RPMI7951 (cell line): ENCODE results near the gene PARP16. TPM values are rescaled to one million over a fixed set of nuclear protein-coding genes. Genes with fewer than 3 reads are reported as not detected.
A peak's percentile ranks its signal among the peaks of the same experiment; 100 is the strongest.

ENCODE experiments used
- DNase-seq: peaks from one replicate; pipeline ENCODE4 v3.0.0-alpha.2; 2012; ENCODE audit warnings: low read depth
- total RNA-seq: library from RNA; depleted of rRNA; stranded (reverse); fragments of >200 nt; shearing (Covaris generic); gene quantifications from 2 replicates; pipeline ENCODE4 v1.2.3, GENCODE V29; 2014; rRNA removed

PARP16 gene, protein sequence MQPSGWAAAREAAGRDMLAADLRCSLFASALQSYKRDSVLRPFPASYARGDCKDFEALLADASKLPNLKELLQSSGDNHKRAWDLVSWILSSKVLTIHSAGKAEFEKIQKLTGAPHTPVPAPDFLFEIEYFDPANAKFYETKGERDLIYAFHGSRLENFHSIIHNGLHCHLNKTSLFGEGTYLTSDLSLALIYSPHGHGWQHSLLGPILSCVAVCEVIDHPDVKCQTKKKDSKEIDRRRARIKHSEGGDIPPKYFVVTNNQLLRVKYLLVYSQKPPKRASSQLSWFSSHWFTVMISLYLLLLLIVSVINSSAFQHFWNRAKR
- 7.7 and 8.2 TPM in 2 replicates for total RNA-seq

DNA sequence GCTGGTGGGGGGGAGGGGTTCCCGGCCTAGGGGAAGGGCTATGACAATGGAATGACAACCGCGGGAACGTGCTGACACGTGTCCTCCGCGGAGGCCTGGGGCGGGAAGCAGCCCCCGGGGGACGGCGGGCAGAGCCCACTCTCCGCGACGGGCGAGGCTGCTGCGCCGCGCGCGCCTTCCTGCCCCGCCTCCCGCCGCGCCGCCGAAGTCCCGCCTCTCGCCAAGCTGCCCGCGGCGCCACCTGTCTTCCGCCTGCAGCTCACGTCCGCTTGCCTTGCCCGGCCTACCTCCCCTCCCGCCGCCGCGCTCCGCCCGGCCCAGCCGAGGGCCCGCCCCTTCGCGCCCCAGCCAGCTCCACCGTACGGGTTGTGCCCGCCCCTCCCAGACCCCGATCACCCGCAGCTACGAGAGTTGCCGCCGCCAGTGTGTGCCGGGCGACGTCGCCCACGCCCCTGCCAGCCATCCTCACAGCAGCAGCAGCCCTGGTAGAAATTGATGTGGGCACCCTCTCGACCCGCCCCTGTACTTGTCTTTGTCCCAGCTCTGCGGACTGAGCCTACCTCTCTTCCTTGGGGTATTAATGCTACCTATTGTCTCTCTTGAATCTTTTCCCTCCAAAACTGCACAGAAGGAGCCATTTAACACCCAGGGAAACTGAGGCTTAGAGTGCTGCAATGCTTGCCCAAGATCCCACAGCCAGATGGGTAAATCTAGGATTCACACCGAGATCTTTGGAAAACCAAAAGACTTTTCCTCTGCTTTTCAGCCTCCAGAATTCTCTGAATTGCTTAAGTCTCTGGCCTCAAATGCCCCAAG lies at the start of gene PARP16:
TSS of gene PARP16 (minus strand) at position 180 of the 816 bp plus-strand sequence. CDS start 457 bp downstream, outside the sequence.
- peak; percentile 88 for DNase-seq

DNA sequence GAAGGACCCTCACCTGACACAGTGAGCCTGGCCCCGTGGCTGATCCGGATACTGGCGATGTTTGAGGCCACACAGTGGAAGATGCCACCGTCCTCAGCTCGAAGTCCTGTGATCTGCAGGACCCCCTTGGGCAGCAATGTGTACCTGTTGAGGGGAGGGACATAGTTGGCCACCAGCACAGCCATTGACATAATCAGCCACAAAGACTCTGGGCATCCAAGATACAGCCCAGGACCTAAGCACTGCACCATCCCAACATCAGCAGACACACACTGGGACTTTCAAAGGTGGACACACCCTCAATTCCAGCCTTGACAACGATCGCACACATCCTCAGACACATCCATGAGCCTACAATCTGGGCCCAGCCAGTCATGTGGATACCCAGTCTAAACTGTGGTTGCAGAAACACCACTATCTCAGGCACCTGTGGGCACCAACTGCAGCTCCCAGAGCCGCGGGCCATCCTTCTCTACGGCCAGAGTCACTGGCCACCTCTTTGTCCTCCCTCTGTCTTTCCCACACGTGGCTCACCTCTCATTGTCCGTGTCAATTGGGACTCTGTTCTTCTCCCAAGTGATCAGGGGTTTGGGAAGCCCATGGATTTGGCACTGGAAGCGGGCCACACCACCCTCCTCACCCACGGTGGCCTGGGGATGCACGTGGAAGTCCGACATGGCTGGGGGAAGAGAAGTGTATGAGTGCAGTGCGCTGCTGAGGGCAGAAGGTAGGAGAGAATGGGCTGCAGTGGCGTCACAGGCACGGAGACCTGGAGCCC lies 48.8 kb upstream of the PARP16 start:
- no peak for DNase-seq

DNA sequence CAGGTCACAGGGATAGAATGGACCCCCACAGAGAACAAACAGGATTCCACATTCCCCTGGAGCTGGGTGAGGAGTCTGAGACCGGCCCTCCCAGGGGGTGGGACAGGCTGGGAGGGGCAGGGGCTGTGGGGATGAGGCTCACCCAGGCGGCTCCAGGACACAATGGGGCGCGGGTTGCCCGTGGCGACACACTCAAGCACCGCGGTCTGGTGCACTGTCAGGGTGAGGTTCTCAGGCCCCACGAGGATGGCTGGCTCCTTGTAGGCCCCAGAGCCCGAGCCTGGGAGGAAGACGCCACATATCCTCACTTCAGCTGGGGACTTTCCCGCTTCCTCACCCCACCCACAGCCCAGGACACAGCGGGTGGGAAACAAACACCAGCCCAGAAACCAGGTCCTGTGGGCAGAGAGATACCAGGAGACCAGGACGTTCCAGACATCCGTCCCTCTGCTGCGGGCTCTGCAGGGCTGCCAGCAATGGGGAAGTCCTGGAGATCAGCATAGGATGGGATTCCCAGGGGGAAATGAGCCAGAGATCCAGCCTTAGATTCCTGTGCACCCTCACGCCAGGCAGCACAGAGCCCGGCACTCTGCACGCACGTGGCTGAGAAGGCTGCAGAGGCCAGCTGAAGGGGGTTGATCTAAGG lies 48.0 kb upstream of the PARP16 start:
- DNase-seq, result no peak

DNA sequence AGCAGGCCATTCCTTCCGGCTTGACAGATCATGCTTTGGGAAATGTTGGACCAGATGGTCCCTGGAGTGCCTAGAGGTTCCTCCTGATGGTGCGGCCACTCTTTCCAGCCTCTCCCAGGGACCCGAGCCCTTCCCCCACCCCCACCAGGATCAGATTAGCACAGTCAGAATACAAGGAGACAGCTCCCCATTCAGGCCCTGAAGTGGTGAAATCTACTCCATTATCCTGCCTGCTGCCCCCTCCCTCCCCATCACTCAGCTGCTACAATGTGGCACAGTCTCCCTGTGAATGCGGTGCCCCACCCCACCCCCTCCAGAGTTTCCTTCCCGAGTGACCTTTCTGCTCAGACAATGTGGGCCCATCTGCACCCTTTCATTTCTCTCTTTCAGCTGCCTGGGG lies 47.2 kb upstream of the PARP16 start:
- DNase-seq, result no peak

DNA sequence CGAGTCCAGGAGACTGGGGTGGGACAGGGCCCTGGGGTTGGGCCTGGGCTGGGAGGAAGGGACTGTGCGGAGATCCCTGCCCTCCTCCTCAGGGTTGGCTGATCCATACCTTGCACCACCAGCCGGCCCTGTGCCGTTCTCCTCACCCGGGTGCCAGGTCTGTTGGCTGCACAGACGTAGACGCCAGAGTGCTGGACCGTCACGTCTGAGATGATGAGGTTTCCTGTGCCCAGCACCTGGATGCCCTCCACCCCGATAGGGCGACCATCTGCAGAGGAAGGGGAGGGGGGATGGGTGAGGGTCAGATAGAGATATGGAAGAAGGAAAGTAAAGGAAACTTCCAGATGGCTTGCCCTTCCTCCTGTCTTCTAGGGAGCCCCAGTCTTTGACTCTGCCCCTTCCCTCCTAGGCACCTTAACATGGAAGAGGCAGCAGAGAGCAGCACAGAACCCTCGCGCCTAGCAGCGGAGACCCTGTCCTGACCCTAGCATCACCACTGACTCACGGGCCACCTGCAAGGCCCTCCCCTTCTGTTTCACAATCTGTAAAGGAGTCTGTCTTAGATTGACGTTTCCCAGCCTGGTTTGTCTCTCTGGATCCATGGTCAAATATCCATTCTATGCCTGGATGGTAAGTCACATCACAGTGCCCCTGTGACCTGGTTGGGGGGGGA lies 46.6 kb upstream of the PARP16 start:
- DNase-seq, result no peak

DNA sequence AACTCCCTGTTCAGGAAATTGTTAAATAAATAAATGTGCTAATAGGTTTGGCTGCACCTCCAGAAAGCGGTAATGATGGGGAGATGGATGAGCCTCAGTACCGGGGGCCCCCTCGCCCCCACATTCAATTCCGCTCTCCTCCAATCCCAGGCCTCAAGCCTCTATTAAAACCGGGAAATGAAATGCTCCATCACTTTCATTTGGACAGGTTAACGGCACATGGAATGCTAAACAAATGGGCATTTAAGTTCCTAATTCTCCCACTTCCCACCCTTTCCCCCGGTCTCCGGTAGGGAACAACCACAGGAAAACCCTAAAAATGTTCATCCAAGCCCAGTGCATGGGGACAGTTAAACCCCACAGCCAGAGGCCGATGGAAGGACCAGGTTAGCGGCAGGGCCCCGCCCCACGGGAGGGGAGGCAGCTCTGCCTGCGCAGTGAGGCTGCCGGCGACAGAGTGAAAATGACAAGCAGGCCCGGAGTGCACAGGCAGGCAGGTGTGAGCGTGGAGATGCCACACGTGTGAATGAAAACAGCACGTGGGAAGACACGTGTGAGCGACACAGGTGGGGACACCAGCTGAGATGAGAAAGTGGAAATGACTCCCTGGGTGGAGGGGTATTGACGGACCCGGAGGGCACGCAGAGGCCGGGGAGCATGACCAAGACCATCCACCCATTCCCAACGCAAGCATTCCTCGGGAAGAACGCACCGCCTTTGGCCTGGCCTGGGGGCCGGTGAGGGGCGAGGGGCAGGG lies 45.9 kb upstream of the PARP16 start:
- no peak for DNase-seq

DNA sequence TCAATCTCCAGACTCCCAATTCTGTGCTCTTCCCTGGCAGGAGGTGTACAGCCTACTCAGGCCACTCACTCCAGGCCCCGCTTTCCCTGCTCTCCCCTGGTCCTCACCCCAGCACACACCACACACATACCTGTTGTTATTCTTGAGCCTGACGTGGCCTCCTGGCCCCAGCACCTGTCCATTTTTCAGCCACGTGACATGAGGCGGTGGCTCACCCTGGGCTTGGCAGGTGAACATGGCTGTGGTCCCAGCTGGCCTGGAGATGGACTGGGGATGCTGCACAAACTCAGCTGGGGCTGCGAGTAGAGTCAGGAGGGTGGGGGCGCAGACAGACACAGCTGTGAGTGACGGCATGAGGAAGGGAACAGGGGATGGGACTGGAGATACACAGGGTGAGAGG lies 45.1 kb upstream of the PARP16 start:
- no peak for DNase-seq

DNA sequence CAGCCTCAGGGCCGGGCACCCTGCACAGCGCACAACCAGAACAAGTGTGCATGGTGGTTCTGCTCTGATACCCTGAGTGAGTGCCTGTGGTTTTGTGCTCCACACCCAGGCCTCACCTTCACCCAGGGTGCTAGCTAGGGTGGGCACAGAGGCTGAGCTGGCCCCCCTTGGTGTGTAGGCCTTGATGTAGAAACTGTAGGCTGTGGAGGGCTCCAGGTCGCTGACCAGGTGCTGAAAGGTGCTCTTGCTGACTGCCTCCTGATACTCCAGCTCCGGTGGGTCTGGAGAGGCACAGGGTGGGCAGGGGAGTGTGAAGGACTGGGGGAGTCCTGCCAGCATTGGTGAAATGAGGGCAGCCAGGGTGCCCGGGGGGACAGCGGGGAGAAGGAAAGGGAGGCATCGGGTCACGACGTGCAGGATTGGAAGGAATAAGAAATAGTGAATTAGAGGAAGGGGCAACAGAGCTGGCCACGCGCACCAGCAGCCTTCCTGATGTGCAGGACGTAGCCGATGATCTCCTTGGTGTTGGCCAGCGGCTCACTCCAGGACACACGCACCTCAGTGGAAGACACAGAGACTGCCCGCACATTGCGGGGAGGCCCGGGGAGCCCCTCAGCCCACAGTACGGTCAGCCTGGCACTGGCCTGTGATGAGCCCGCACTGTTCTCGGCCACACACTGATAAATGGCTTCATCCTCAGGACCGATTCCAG lies 44.4 kb upstream of the PARP16 start:
- DNase-seq, result no peak

DNA sequence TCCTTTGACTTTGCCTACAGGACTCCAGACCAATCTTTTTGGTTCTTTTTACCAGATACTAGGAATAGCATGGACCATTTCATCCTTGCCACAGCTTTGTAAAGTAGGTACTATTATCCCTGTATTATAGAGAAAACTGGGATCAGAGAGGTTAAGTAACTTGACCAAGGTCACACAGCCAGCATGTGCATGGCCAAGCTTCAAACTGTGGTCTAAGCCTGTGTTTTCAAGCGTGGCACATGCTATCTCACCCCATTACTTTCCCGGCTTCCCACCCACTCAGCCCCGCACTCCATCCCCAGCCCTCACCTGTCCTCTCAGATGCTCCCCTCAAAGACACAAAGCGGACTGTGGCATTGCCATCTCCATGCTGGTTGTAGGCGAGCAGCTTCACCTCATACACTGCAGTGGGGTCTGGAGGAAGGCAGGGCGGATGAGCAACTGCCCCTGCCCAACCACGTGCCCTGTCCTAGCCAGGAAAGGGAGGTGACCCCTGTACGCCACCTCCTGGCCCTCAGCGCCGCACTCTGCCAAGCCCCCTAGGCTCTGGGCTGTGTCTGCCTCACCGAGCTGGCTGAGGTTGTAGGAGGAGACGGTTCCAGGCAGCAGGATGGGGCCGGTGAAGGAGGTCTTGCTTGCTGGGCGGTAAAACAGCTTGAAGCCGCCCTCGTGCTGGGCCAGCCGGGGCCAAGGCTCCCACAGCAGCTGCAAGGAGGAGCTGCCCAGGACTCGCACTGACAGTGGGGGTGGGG lies 43.5 kb upstream of the PARP16 start:
- no peak for DNase-seq

DNA sequence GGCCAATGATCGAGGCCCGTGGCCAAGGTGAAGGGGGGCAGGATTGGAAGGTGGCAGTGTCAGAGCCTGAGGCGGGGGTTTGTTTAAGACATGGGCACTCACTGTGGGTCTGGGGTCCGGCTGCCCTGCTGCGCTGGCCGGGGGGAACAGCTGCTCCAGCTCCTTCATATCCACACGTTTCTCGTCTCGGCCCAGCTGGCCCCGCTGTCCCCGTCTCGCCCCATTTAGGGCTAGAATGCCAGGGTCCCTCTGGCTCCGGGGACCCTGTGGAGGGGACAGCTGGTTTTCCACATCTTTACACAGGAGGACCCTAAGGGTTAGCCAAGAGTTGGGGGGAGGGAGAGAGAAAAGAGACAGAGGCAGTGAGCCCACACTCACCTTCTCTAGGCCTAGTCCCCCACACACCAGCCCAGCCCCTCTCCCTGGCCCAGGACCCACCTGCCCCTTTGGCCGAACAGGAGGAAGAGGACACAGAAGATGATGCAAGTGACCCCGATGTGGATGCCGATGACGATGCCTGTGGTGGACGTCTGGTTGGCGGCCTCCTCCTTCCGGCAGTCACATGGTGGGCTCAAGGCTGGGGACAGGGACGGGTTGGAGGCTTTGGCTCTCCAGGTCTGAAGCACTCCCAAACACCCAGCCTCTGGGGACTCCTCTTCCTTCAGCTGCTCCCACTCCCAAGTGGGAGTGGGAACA lies 42.8 kb upstream of the PARP16 start:
- no peak for DNase-seq

DNA sequence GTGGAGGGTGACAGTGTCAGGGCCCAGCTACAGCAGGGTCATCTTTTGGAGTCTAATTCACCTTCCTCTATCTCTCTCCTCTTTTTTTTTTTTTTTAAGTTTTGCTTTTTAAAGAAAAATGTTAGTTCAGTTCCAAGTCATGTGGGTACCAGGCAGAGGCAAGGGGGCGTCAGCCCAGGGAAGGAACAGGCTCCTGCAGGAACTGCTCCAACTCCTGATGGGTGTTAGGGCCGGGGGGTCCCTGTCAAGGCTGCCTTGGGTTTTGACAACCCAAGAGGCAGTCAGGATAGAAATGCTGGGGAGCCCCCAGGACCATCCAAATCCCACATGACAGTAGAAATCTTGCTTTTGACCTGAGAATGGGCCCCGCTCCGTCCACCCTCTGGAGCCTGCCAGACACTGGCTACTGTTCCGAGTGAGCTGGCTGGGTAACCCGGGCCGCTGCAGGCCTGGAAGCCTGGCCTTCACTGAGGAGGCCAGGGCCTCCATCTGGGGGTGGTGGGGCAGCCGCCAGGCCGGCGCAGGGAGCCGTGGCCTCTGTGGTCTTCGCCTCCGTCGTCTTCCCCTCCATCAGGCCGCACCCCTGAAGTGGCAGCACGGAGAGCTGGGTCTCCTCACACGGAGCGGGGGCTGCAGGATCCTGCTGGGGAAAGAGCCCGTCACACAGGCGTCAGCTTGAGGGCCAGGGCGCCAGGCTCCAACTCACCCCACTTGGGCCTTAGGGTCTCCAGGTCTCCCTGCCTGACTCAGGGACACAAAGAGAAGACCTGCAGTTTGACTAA lies 42.0 kb upstream of the PARP16 start:
- DNase-seq, result no peak

DNA sequence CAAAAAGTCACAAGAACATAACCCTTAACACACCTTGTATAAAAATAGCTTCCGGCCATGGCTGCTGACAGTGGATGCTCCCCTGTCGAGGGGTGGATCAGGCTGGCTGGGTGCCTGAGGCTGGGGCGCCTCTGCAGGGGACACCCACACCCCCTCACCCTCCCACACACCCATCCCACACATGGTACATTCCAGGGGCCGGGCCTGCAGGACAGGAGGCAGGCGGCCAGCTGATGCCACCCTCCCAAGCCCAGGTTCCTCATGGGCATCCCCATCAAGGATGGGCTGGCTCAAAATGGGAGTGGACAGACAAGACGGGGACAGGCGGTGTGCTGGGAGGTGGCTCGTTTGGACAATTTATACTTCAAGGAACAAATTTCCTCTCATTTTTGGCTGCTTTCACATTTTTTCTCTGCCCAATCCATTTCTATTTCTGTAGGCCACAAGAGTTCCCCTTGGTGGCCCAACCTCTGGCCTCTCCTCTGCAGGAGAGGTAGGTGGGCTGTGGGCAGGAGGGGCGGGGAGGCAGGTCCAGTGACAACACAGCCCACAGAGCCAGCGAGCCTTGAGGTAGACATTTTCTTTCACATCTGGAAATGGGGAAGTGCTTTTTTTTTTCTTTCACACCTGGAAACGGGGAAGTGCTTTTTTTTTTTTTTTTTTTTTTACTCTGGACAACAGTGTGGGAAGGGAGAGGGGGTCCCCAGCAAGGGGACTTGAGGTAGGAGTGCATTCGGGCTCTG lies 41.1 kb upstream of the PARP16 start:
- DNase-seq, result no peak

DNA sequence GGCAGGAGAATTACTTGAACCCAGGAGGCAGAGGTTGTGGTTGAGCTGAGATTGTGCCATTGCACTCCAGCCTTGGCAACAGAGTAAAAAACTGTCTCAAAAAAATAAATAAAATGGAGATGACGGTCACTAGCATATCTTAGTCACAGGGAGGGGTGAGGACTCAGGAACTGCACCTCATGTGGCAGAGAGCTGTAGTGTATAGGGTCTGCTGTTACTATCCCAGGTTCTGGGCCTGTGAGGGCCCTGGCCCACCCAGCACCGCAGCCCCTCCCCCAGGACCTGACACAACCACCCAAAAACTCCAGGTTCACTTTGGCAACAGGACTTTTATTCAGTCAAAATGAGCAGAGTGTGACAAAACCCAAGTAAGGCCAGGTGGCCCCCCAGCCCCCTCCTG lies 40.1 kb upstream of the PARP16 start:
- no peak for DNase-seq

DNA sequence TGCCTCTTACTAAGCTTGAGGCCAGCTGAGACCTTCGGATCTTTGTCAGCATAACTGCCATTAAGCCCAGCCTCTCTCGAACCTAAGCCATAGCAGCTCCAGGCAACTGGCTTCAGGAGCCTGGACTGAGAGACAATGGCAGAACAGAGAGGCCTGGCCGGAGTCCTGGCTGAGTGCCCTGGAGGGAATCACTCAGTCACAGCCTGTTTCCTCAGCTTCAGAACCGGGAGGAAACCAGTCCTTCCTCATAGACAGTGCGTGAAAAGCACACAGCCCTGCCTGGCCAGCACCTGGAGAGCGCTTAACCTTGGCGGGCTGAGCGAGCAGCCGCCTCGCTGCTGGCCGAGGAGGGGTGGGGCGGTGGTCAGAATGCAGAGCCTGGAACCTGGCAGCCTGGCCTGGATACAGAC lies 39.4 kb upstream of the PARP16 start:
- peak; percentile 14 for DNase-seq

DNA sequence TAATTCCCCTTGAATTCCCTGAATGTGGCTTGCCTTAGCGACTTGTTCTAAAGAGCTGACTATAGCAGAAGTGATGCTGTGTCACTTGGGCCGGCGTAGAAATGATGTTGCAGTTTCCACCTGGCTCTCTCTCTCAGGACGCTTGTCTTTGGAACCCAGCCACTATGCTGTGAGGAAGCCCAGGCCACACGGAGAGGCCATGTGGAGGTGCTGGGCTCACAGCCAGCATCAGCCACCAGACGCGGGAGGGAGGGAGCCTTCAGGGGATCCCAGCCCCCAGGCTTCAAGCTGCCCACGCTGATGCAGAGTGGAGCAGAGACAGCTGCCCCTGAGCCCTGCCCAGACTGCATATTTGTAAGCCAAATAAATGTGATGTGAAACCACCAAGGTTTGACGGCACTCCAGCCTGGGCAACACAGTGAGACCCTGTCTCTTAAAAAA lies 36.4 kb upstream of the PARP16 start:
- DNase-seq, result peak; percentile 82

DNA sequence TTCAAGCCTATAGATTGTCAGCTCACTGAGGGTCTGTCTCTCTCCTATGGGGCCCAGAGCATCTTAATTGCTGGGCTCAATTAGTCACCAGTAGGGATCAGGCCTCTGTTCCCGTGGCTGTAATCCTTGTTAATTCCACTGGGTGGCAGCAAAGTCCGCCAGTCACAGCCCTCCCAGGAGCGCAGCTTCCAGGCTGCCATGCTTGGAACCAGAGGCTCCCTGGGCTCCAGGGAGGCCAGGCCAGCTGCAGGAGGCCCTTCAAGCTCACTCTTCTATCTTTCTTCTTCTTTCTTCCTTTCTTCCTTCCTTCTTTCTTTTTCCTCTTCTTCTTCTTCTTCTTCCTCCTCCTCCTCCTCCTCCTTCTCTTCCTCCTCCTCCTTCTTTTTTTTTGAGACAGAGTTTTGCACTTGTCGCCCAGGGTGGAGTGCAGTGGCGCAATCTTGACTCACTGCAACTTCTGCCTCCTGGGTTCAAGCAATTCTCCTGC lies 32.2 kb upstream of the PARP16 start:
- DNase-seq, result peak; percentile 75
